ENCODE results near the gene AGBL5. TPM values are rescaled to one million over a fixed set of nuclear protein-coding genes. Genes with fewer than 3 reads are reported as not detected.

AGBL5 gene
- total and polyA plus RNA-seq, 10 donors = 7.1 to 18.6 (median 12.7) TPM

GRCh38 chr2:27086090-27086723, 34.7 kb downstream of the AGBL5 start:
- Histone ChIP-seq H3K27ac (peak overlapping the region; percentile 75 to 95 (median 90)), H3K36me3 (peaks cover 0 to 23% (median 0%) of the 10 kb centered on the region in 6 donors), H3K4me1 (peaks cover 23 to 64% (median 46%) of the 10 kb centered on the region in 6 donors), H3K27me3 (replicated peaks in 1 of 7) (no peaks in the 10 kb centered on the region), H3K9me3 (no peaks in the 10 kb centered on the region), H3K4me3 (peak overlapping the region; percentile 47 to 91 (median 63))
- intact Hi-C loops (cut with DNase I; ENCODE audit: low total_unique reads) = no loop called here
- WGBS, 5 donors = 0 to 1% (median 0%) methylated on average over 5 to 81 of the region's 81 CpGs
- TF ChIP-seq, protein P1, sequence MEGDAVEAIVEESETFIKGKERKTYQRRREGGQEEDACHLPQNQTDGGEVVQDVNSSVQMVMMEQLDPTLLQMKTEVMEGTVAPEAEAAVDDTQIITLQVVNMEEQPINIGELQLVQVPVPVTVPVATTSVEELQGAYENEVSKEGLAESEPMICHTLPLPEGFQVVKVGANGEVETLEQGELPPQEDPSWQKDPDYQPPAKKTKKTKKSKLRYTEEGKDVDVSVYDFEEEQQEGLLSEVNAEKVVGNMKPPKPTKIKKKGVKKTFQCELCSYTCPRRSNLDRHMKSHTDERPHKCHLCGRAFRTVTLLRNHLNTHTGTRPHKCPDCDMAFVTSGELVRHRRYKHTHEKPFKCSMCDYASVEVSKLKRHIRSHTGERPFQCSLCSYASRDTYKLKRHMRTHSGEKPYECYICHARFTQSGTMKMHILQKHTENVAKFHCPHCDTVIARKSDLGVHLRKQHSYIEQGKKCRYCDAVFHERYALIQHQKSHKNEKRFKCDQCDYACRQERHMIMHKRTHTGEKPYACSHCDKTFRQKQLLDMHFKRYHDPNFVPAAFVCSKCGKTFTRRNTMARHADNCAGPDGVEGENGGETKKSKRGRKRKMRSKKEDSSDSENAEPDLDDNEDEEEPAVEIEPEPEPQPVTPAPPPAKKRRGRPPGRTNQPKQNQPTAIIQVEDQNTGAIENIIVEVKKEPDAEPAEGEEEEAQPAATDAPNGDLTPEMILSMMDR (IDR thresholded peaks at IDR 0.05 in 8 of 11, conservative IDR thresholded peaks at IDR 0.05 in 3 of 11) = peak; percentile 84 to 99 (median 97)
- TF ChIP-seq POLR2A (IDR thresholded peaks at IDR 0.05) = peak in 2 of 3 donors; percentile 37 to 55
- peak; percentile 84 to 91 (median 91) for TF ChIP-seq POLR2AphosphoS5 (IDR thresholded peaks at IDR 0.05)
- DNase-seq = peak; percentile 100

- DNase-seq = peak; percentile 92
- 10 to 19% (median 14%) methylated on average over 36 to 54 of the region's 54 CpGs for WGBS, 5 donors
- no peaks in the 10 kb centered on the region for H3K27me3 ChIP-seq (replicated peaks in 1 of 7)
- intact Hi-C loops (cut with DNase I; ENCODE audit: low total_unique reads) = no loop called here
- H3K4me1 ChIP-seq = peaks cover 16 to 56% (median 39%) of the 10 kb centered on the region in 6 donors
- H3K27ac ChIP-seq = peak within 1 kb of the TSS; percentile 75 to 95 (median 90)
- peaks cover 0 to 23% (median 0%) of the 10 kb centered on the region in 6 donors for H3K36me3 ChIP-seq
- H3K9me3 ChIP-seq = no peaks in the 10 kb centered on the region
- peak within 1 kb of the TSS; percentile 47 to 91 (median 63) for H3K4me3 ChIP-seq
- TF ChIP-seq POLR2AphosphoS5 (IDR thresholded peaks at IDR 0.05) = peak in 2 of 3 donors; percentile 1 to 8
- TF ChIP-seq, protein P1 (IDR thresholded peaks at IDR 0.05 in 8 of 11, conservative IDR thresholded peaks at IDR 0.05 in 3 of 11) = peak in 6 of 11 experiments; percentile 3 to 57 (median 26)
- TF ChIP-seq POLR2A (IDR thresholded peaks at IDR 0.05) = no peak
Observed at GRCh38 chr2:27086724-27087593, 35.5 kb downstream of the AGBL5 start, which contains the start of gene KHK. TSS of gene KHK (plus strand) at chr2:27086772. CDS start at chr2:27087260, 488 bp downstream.

- WGBS, 5 donors = 83 to 97% (median 84%) methylated on average over 5 of the region's 5 CpGs
- TF ChIP-seq POLR2A (IDR thresholded peaks at IDR 0.05) = no peak
- intact Hi-C loops (cut with DNase I; ENCODE audit: low total_unique reads) = no loop called here
- peaks cover 14 to 47% (median 31%) of the 10 kb centered on the region in 6 donors for H3K4me1 ChIP-seq
- H3K36me3 ChIP-seq = peaks cover 0 to 16% (median 0%) of the 10 kb centered on the region in 6 donors
- H3K4me3 ChIP-seq = no peak overlapping the region
- peak; percentile 35 for DNase-seq
- H3K9me3 ChIP-seq = no peaks in the 10 kb centered on the region
- H3K27me3 ChIP-seq (replicated peaks in 1 of 7) = no peaks in the 10 kb centered on the region
- H3K27ac ChIP-seq = no peak overlapping the region
Observed at GRCh38 chr2:27087823-27088410, 36.4 kb downstream of the AGBL5 start.

DNA sequence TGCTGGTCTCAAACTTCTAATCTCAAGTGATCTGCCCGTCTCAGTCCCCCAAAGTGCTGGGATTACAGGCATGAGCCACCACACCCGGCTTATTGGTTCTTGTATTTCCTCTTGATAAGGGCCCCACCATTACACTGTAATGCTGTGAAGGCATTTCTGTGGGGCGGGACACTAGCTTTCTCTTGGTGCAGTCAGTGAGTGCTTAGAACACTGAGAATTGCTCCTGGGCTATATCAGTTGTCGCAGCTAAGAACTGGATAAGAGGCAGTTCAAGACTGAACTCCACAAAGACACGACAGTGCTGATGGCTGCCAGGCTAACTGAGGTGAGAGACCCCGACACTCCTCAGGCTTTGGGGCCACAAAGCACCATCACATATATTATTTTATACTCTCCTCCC, 37.2 kb downstream of the AGBL5 start:
- intact Hi-C loops (cut with DNase I; ENCODE audit: low total_unique reads) = no loop called here
- Histone ChIP-seq H3K27ac (no peak overlapping the region), H3K36me3 (peaks cover 0 to 8% (median 0%) of the 10 kb centered on the region in 6 donors), H3K27me3 (replicated peaks in 1 of 7) (no peaks in the 10 kb centered on the region), H3K9me3 (no peaks in the 10 kb centered on the region), H3K4me1 (peaks cover 14 to 40% (median 29%) of the 10 kb centered on the region in 6 donors), H3K4me3 (no peak overlapping the region)
- whole genome bisulfite sequencing, 5 donors = 85 to 96% (median 91%) methylated on average over 6 of the region's 6 CpGs
- TF ChIP-seq, protein P1 (IDR thresholded peaks at IDR 0.05 in 8 of 11, conservative IDR thresholded peaks at IDR 0.05 in 3 of 11) = no peak
- TF ChIP-seq POLR2A (IDR thresholded peaks at IDR 0.05) (no peak), POLR2AphosphoS5 (IDR thresholded peaks at IDR 0.05) (no peak)
- DNase-seq = peak; percentile 9

Data from spleen (tissue), 11 donors.